Parathyroid adenoma (tissue), 2 donors: ENCODE measurements around the gene ATP6V1B1.

ENCODE experiments used
- H2AFZ ChIP-seq: fragments of 300-600 bp; sonication (generic); one replicate; pipeline ENCODE4 v1.7.0; 2017; ENCODE audit warnings: antibody characterized with exemption, mild to moderate bottlenecking
- H3K27ac ChIP-seq: fragments of 300-600 bp; sonication (generic); one replicate; pipeline ENCODE4 v1.7.0; 2017
- H3K27me3 ChIP-seq: fragments of 300-600 bp; sonication (generic); one replicate; pipeline ENCODE4 v1.7.0; 2017; ENCODE audit warnings: low read length; ENCODE audit not compliant: control insufficient read depth, insufficient read depth
- H3K36me3 ChIP-seq: fragments of 300-600 bp; sonication (generic); one replicate; pipeline ENCODE4 v1.7.0; 2017; ENCODE audit warnings: low read length; ENCODE audit not compliant: control insufficient read depth, insufficient read depth
- H3K4me1 ChIP-seq: fragments of 300-600 bp; sonication (generic); one replicate; pipeline ENCODE4 v1.7.0; 2017; ENCODE audit warnings: control low read depth
- H3K4me2 ChIP-seq: fragments of 300-600 bp; sonication (generic); one replicate; pipeline ENCODE4 v1.7.0; 2017; ENCODE audit warnings: low read length
- H3K4me3 ChIP-seq: fragments of 300-600 bp; sonication (generic); one replicate; pipeline ENCODE4 v1.7.0; 2017; ENCODE audit warnings: low read depth, low read length
- H3K79me2 ChIP-seq: fragments of 300-600 bp; sonication (generic); one replicate; pipeline ENCODE4 v1.7.0; 2017; ENCODE audit warnings: control low read depth
- H3K9ac ChIP-seq: fragments of 300-600 bp; sonication (generic); one replicate; pipeline ENCODE4 v1.7.0; 2017; ENCODE audit warnings: mild to moderate bottlenecking
- H3K9me3 ChIP-seq: fragments of 300-600 bp; sonication (generic); one replicate; pipeline ENCODE4 v1.7.0; 2017; ENCODE audit warnings: low read length; ENCODE audit not compliant: control insufficient read depth
- CTCF ChIP-seq: fragments of 300-600 bp; sonication (generic); IDR thresholded peaks from one replicate; pipeline ENCODE4 v1.7.0; 2017; ENCODE audit warnings: antibody characterized with exemption, mild to moderate bottlenecking
- donor health status: primary hyperparathyroidism.

The ATP6V1B1 gene

GRCh38 chr2:70888366-70888922, 47.3 kb upstream of the ATP6V1B1 start:
- H3K4me1 ChIP-seq = no peaks in the 10 kb centered on the region
- H3K27me3 ChIP-seq = peaks cover 4% of the 10 kb centered on the region
- peak overlapping the region; percentile 7 for H2AFZ ChIP-seq
- H3K79me2 ChIP-seq = no peaks in the 10 kb centered on the region
- H3K9ac ChIP-seq = no peak overlapping the region
- peak overlapping the region; percentile 18 for H3K4me3 ChIP-seq
- H3K36me3 ChIP-seq = no peaks in the 10 kb centered on the region
- H3K9me3 ChIP-seq = peaks cover 3% of the 10 kb centered on the region
- H3K27ac ChIP-seq = no peak overlapping the region
- peak overlapping the region; percentile 83 for H3K4me2 ChIP-seq
- TF ChIP-seq CTCF = no peak

- H3K79me2 ChIP-seq = no peaks in the 10 kb centered on the region
- peak overlapping the region; percentile 40 for H3K4me2 ChIP-seq
- peak overlapping the region; percentile 7 for H2AFZ ChIP-seq
- no peak for TF ChIP-seq CTCF
- H3K9me3 ChIP-seq = peaks cover 3% of the 10 kb centered on the region
- H3K4me3 ChIP-seq = peak overlapping the region; percentile 18
- no peak overlapping the region for H3K27ac ChIP-seq
- no peaks in the 10 kb centered on the region for H3K36me3 ChIP-seq
- no peak overlapping the region for H3K9ac ChIP-seq
- no peaks in the 10 kb centered on the region for H3K4me1 ChIP-seq
- H3K27me3 ChIP-seq = peaks cover 4% of the 10 kb centered on the region
Observed at GRCh38 chr2:70888923-70889715, 46.6 kb upstream of the ATP6V1B1 start.

- Histone ChIP-seq H3K4me1 (no peaks in the 10 kb centered on the region), H3K27me3 (peaks cover 4% of the 10 kb centered on the region), H2AFZ (no peak overlapping the region), H3K9ac (no peak overlapping the region), H3K9me3 (peaks cover 3% of the 10 kb centered on the region), H3K36me3 (no peaks in the 10 kb centered on the region), H3K4me3 (no peak overlapping the region), H3K27ac (no peak overlapping the region), H3K79me2 (no peaks in the 10 kb centered on the region), H3K4me2 (no peak overlapping the region)
- no peak for TF ChIP-seq CTCF
Observed at GRCh38 chr2:70889716-70890037, 46.0 kb upstream of the ATP6V1B1 start.

- Histone ChIP-seq H3K36me3 (no peaks in the 10 kb centered on the region), H2AFZ (no peak overlapping the region), H3K9ac (no peak overlapping the region), H3K4me2 (no peak overlapping the region), H3K27me3 (peaks cover 4% of the 10 kb centered on the region), H3K9me3 (peaks cover 3% of the 10 kb centered on the region), H3K27ac (no peak overlapping the region), H3K4me3 (no peak overlapping the region), H3K4me1 (no peaks in the 10 kb centered on the region), H3K79me2 (no peaks in the 10 kb centered on the region)
- TF ChIP-seq CTCF = no peak
Observed at GRCh38 chr2:70890469-70891065, 45.1 kb upstream of the ATP6V1B1 start.
